SKM-1 treated with dmso at 0.1 percent for 144 hours (cell line): ENCODE data around the gene SDCCAG8.
A peak's percentile ranks its signal among the peaks of the same experiment; 100 is the strongest.

Experiments
- DNase-seq: peaks from one replicate; lab custom pipeline; 2025; ENCODE audit not compliant: unreplicated experiment; lab: John Stamatoyannopoulos, UW

Gene SDCCAG8

GRCh38 chr1:243254233-243254926 lies 1.5 kb upstream of the SDCCAG8 start:
- peak; percentile 84 for DNase-seq

GRCh38 chr1:243254927-243255790 lies 682 bp upstream of the SDCCAG8 start, which contains the start of gene CEP170:
Gene CEP170 (minus strand): TSS chr1:243255281. CDS start chr1:243225280, 30,001 bp downstream.
- peak; percentile 100 for DNase-seq

GRCh38 chr1:243256590-243256989 lies 749 bp downstream of the SDCCAG8 start:
- DNase-seq = no peak

- DNase-seq = no peak
These were observed 1.3 kb downstream of the SDCCAG8 start for GRCh38 chr1:243257189-243257588.

- no peak for DNase-seq
These were observed 2.9 kb downstream of the SDCCAG8 start for GRCh38 chr1:243258731-243259130.

GRCh38 chr1:243260221-243260880 lies 4.5 kb downstream of the SDCCAG8 start:
- no peak for DNase-seq

- DNase-seq = no peak
These were observed 5.5 kb downstream of the SDCCAG8 start for GRCh38 chr1:243261390-243261789.

GRCh38 chr1:243264717-243265116 lies 8.9 kb downstream of the SDCCAG8 start:
- peak; percentile 88 for DNase-seq

- no peak for DNase-seq
These were observed 10.4 kb downstream of the SDCCAG8 start for GRCh38 chr1:243266231-243266630.

- peak; percentile 78 for DNase-seq
These were observed 11.6 kb downstream of the SDCCAG8 start for GRCh38 chr1:243267471-243267880.

- DNase-seq = peak; percentile 94
These were observed 12.2 kb downstream of the SDCCAG8 start for GRCh38 chr1:243267914-243268653.

- DNase-seq = no peak
These were observed 13.1 kb downstream of the SDCCAG8 start for GRCh38 chr1:243268751-243269460.

GRCh38 chr1:243269461-243269801 lies 13.6 kb downstream of the SDCCAG8 start:
- DNase-seq = no peak

- peak; percentile 10 for DNase-seq
These were observed 14.4 kb downstream of the SDCCAG8 start for GRCh38 chr1:243270097-243270864.

- no peak for DNase-seq
These were observed 16.2 kb downstream of the SDCCAG8 start for GRCh38 chr1:243271996-243272395.

GRCh38 chr1:243272401-243272800 lies 16.6 kb downstream of the SDCCAG8 start:
- no peak for DNase-seq

- no peak for DNase-seq
These were observed 17.7 kb downstream of the SDCCAG8 start for GRCh38 chr1:243273506-243273905.

GRCh38 chr1:243273945-243274344 lies 18.1 kb downstream of the SDCCAG8 start:
- DNase-seq = no peak

GRCh38 chr1:243275316-243275715 lies 19.5 kb downstream of the SDCCAG8 start:
- no peak for DNase-seq
